GM21737 (cell line): ENCODE measurements around the gene C5orf63.
"Not testable (repeated sequence)": the region's sequence is repeated elsewhere in the genome, so short reads cannot be mapped to it uniquely, and the experiment has no call there.

Experiments used
- ATAC-seq: cut with Tn5 transposase; IDR thresholded peaks from one replicate; pipeline ENCODE4 v1.9.1; 2021; ENCODE audit warnings: mild to moderate bottlenecking, moderate library complexity; ENCODE audit not compliant: unreplicated experiment

Gene C5orf63

DNA sequence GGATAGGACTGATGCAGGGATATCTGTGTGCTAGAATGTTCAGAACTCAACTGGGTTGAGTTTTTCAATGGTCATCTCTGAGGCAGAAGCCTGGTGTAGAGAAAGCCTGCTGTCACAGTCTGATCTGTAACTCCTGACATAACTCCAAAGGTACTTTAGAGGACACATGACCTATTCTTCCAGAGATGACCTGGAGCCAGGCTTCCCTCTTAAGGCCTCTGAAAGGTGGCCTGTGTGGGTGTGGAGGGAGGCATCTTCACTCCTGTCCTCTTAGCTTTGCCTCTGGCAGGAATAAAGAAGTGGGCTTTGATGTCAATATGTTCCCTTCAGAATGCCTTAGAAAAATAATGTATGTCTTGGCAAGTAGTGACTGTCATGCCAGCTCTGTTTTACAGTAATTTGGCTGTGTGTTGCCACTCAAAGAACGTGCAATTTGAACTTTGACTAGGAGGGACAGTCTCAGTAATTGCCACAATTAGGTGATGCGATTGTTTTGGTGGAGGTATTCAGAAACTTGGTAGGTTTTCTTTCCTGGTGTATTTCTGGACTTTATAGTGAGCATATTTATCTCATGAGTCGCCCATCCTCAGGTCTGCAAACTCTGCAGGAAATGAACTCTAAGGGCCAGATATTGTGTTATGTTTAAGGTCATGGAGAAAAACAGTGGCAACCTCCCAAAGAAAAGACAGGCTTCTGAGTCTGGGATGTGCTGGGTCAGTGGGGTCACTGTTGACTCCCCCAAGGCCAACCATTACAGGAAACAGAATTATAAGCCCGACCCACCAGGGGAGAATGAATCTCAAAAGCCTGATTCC lies 3.2 kb upstream of the C5orf63 start:
- no peak for ATAC-seq

DNA sequence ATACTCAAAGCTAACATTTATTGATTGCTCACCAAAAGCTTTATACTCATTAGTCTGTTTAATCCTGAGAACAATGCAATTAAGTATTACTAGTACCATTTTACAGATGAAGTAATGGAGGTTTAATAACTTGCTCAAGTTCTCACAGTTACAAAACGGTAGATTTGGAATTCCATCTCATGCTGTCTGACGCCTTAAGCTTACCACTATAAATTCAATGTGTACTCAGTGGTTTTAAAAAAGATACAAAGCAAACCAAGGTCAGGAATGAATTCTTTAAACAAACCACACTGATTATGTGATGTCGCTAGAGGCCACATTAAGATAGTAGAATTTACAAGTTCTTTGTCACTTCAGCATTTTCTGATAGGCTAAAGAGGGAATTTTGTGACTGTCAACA lies 1.2 kb upstream of the C5orf63 start:
- ATAC-seq: no peak

DNA sequence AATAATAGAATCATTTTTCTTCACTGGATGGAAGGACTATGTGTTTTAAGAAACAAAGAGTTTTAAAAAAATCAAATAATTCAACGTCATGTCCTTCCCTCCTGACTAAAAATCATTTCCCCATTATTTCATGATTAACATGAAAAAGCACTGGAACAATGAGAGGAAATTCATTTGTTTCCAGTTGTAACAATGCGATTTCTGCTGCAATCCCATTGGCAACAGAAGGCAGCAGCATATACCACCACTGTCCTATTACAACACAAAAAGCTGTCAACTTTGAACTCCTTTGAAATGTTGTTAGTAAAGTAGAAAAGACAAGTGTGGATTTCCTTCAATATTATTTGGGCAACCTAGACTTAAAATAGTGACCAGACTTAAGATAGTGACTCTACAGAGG lies 3.1 kb downstream of the C5orf63 start:
- ATAC-seq: no peak

DNA sequence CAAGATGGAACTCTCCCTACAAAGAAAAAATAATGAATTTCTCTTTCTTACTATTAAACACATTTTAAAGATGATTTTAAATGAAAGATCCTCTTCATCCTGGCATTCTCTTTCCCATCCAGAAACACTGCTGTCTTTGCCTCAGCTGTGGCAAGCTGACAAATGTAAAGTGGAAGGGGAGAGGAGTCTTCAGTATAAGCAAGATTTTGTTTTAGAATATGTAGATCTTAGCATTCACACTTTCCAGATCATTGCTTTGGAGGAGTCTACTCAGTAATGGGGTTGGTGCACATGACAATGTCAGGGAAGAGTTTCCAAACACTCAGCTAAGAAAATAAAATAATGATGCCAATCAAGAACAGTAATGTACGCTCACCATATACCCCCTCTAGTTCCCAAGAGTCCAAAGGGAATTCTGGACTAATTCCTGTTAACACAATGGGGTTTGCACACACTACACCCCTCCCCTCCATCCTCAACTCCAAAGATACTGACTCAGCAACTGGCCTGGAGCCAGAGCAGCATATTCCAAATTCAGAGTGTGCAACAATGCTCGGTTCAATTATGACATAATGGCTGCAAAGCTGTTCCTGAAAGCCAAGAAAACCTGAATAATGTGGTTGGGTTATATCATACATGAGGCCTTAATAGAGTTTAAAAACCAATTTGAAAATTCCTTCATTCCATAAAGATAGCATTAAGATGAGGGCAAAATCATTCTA lies 4.6 kb downstream of the C5orf63 start:
- no peak for ATAC-seq

DNA sequence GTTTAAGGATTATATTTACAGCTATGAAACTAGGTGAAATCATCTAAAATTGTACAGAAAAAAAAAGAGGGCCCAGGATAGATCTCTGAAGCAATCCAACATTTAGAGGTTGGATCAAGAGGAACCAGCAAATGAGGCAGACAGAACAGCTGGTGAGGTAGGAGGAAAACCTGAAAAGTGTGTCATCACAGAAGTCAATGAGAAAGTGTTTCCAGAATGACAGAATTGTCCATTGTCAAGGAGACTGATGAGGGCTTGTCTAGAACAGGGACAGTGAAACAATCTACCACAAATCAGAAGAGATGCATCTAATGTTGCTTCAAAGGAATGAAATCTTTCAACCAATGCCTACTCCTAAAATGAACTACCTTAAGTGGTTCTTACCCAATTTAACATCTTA lies 6.6 kb downstream of the C5orf63 start:
- ATAC-seq: no peak

DNA sequence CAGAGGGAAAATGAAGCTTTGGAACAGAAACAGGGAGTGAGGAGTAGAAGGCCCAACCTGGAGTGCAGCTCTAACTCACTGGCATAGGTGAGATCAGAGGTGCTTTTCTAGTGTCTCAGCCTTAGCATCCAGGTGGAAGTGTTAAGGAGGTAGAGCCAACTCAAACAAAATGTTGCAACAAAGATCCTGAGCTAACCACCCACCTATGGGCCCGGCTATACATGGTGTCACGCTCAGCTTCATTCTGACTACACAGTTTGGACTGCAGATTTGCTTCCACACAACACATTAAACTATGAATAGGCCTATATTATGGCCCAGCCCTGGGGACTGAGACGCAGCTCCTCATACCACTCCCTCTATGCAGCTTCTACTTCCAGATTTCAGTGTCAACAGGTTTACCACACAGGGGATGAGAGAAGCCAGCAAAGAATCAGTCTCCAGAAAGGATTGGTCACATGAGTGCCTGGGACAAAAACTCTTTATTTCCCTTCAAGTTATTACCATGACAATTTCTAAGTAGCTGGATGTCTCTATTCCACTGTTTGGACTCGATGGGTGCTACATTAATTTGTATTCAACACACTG lies 9.0 kb downstream of the C5orf63 start:
- no peak for ATAC-seq

DNA sequence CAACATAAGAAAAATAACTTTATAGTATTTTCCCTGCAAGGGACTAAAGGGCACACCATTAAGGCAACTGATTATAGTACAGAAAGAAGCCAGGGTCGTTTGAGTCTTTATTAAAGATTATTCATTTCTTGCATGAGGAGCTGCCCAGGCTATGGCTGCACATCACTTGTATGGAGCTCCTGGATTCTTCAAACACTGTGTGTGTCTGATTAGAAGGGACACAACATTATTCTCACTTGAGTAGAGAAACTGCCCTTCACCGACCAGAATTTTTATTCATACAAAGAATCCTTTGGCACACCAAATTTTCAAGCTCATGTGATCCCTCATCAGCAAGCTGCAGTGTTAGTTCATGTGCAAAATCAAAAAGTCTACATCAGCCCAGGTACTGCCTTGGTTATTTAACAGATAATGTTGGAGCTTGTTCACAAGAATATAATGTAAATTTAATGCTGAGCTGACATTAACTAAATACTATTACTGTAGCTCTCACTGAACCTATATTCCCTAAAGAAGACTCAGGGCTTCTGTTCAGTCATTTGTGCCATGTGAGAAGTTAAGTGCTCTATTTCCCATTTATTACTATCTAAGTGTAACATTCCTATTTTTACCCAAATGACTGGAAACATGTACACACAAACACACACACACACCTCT lies 9.9 kb downstream of the C5orf63 start:
- ATAC-seq: no peak

DNA sequence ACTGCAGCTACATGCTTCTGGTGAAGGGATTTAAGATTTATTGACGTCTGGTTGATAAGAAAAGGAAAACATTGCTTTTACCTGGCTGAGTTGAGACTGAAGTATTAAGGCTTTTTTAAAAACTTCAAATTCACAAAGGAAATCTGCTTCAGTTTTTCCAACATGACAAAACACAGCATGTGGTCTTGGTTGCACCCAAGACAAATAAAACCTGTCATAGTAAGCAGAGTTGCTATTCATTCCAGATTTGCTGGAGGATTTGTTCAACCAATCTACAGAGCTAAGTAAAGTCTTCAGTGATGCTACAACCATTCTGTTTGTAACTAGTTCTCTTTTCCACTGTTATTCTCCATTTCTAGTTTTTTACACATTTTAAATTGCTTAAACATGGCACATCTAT lies 11.3 kb downstream of the C5orf63 start:
- ATAC-seq: no peak

DNA sequence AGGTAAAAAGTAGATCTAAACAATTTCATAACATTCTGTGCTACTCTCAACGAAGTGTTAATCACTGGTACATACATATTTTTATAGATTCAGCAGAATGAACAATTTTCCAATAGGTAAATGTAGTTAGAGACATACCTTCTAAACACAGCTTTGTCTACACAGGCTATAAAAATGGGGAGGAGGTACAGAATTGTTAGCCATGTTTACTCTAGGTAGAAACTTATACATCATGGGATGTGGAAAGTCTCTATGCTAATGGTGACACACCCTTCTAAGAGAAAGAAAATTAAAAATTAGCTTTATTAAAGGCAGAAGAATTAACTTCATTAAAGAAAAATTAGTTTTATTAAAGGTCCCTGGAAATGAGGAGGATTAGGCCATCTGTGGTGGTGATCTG lies 11.8 kb downstream of the C5orf63 start:
- no peak for ATAC-seq

DNA sequence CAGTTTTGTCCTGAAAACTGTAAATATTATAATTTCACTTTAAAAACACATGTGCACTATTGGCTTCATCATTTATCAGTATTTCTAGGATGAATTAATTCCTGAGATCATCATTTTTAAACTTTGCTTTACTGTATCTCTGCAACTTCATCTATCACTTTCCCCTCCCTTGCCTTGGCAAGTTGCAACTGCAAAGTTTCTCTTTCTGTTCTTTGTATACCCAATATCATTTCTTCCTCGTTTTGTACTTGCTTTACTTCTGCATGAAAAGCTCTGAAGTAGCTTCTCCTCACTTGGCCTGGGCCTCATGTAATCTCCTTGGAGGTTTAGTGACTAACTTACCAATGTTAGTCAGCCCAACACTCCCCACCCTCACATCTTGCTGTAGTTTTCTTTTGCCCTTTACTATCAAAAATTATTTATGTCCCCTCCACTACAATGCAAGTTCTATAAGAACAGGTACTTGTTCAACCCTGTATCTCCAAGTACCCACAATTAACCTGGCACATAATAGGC lies 12.8 kb downstream of the C5orf63 start:
- no peak for ATAC-seq

DNA sequence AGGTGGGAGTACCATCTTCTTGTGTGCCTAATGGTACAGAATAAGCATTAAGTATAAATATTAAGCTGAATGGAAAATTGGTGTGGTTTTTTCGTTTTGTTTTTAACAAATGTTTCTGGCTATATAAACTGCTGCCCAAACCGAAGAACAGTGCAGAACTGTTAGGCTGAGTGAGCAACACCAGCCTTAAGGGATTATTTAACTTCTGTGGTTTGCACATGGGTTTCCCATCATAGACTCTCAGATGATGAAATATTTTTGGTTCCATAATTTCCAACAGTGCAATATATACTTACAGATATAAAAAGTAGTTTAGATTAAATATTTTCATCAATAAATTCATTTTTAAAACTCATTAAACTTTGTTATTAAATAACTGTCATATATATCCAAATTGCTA lies 16.4 kb downstream of the C5orf63 start:
- no peak for ATAC-seq

DNA sequence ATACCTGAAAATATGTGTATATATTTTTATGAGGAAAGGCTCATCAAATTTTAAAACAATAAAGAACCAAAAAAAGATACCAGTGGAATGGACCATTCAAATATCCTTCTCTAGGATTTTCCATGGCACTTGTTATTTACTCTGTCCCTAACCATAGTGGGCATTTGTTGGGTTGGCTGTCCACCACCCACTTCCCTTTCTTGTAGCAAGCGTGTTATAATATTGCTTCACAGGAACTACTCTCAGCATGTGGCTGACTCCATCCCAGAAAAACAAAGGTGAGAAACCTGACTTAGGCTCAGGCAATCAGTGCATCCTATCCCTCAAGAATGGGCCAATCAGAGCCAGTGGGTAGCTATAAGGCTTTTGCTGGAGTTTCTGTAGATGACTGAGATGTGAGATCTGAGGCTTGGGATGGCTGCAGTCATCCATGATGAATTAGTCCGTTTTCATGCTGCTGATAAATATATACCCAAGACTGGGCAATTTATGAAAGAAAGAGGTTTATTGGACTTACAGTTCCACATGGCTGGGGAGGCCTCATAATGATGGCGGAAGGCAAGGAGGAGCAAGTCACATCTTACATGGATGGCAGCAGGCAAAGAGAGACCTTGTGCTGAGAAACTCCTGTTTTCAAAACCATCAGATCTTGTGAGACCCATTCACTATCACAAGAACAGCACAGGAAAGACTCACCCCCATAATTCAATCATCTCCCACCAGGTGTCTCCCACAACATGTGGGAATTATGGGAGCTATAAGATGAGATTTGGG lies 17.2 kb downstream of the C5orf63 start:
- no peak for ATAC-seq

DNA sequence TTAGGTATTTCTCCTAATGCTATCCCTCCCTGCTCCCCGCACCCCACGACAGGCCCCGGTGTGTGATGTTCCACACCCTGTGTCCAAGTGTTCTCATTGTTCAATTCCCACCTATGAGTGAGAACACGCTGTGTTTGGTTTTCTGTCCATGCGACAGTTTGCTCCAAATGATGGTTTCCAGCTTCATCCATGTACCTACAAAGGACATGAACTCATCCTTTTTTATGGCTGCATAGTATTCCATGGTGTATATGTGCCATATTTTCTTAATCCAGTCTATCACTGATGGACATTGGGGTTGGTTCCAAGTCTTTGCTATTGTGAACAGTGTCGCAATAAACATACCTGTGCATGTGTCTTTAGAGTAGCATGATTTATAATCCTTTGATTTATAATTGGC lies 19.8 kb downstream of the C5orf63 start:
- ATAC-seq: not testable (repeated sequence)

DNA sequence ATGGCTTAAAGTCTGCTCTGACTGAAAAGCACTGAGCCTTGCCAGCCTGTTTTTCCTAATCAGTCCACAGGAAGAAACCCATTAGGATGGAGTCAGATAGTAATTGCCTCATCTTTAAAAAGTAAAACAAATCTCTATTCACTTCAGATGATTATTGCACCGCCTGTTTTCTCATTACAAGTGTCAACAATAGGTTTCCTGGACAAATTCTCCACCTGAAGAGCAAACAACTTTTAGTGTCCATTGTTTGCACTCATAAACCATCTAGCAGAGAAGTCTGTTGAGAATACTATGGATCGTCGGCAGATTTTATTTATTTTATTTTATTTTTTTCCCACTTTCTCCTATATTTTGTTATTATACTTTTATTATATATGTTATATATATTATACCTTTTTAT lies 20.3 kb downstream of the C5orf63 start:
- no peak for ATAC-seq

DNA sequence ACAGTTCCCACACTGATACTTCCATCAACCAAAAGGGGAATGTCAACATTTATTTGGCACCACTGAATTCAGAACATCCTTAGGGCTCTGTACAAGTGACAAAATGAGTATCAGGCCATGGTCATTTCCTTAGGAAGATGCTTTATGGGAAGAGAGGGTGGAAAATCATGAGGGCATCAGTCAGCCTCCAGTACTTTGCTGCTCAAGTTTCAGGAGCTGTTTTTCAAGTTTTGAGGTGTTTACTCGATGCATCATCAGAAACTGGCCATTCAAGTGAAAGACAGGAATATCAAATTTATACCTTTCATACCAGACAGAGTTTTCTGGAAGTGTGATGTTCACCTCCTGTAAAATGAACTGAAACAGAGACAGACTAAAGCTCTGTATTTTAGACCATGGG lies 21.7 kb downstream of the C5orf63 start:
- ATAC-seq: no peak

DNA sequence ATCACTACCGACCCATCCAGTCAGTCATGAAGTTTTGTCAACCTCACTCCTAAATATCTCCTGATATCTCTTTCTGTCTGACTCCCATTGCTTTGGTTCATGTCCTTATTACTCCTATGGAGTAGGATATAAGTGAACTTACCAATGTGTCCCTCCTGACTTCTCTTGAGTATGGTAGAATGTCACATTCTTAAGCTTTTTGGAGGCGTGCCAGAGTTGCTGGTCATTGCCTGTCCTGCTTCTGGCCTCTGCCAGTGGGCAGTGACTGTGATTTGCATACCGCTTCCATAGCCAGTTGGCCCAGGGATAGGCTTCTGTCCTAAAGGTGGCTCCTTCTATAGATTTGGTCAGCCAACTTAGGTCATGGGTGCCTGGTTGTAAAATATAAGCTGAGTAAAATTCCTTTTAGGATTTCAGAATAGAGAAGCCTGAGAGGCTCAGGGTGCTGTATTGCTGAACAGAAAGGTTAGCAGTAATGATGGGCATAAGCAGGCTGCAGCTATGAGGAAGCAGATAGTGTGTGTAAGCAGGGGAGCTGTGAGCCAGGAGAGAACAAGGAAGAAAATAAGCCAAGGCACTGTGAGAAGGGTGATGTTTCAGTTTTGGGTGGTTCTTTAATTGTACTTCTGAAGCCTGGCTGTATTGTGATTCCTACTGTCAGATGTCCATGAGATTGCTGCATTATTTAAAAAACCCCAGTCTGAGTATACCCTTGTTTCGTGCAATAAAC lies 26.8 kb downstream of the C5orf63 start:
- ATAC-seq: no peak

DNA sequence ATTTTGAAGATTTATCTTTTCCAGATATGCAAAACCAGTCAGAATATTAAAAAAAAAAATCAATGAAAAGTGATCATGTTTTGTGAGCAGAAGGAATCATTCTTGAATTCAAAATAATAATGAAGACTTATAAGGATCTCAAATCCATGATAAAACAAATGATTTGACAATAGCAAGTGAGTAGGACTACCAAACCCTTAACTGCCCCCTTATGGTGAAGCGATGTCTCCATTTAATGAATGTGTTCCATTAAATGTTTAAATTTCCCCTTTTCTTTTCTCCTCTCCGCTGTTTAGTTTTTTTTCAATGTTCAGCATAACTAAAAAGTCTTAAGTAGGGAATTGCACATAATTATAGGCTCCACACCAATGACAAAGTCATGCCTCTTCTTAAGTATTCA lies 30.7 kb downstream of the C5orf63 start:
- no peak for ATAC-seq

DNA sequence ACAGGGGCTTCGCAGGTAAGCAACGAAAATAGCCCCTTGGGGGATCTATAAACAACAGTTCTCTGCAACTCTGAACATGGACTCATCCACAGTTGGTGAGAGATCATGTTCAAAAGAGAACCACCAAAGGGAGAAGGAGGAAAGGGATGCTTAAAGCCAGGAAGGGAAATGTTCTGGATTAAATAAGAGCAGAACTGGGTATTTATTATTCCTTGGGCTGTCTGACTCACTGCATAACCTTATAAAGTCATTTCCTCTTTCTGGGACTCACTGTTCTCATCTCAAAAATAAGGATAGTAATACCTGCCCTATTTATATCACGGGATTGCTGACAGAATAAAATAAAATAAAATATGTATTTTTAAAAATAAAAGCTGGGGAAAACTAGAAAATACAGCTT lies 31.7 kb downstream of the C5orf63 start:
- no peak for ATAC-seq

DNA sequence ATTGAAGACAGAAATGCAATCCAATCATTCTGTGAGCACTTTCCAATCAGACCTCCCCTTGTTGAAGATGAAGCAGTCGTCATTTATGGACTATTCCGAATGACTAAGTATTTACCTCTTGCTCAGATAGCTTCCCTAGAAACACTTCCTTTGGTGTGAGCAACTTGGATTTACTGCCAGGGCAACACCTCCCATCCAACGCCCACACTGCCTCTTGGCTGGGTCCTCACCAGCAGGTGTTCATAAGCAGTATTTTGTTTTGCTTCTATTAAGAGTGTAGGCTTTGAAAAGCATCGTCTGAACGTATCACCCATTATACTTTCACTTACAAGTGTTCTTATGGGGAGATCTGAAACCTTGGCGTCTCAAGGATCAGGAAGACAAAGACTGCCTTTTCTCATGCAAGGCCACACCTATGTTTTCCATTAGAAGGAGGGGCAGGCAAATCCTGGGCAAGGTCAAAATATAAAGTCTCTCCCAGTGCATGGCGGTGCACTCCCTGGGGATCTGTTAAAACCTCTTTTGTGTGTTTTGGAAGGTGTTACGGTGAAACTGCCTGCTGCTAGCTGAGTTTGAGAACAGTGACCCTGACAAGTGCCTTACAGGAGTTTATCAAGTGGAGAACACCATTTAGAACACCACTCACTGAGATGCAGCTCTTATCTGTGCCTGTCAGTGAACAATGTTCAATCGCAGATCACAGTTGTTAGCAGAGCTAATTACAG lies 32.3 kb downstream of the C5orf63 start:
- no peak for ATAC-seq
